Activated CD4-positive, alpha-beta T cell treated with anti-CD3 and anti-CD28 coated beads for 48 hours (primary cell): ENCODE results near the gene WDR36.

Experiments
- DNase-seq: peaks from one replicate; pipeline ENCODE4 v3.0.0-alpha.2; 2020

WDR36 gene

GRCh38 chr5:111092062-111092853 lies at the start of gene WDR36:
Gene WDR36, plus strand, starts transcription at chr5:111092348. Its CDS starts 109 bp downstream, at chr5:111092457.
- DNase-seq, result peak; percentile 92

DNA sequence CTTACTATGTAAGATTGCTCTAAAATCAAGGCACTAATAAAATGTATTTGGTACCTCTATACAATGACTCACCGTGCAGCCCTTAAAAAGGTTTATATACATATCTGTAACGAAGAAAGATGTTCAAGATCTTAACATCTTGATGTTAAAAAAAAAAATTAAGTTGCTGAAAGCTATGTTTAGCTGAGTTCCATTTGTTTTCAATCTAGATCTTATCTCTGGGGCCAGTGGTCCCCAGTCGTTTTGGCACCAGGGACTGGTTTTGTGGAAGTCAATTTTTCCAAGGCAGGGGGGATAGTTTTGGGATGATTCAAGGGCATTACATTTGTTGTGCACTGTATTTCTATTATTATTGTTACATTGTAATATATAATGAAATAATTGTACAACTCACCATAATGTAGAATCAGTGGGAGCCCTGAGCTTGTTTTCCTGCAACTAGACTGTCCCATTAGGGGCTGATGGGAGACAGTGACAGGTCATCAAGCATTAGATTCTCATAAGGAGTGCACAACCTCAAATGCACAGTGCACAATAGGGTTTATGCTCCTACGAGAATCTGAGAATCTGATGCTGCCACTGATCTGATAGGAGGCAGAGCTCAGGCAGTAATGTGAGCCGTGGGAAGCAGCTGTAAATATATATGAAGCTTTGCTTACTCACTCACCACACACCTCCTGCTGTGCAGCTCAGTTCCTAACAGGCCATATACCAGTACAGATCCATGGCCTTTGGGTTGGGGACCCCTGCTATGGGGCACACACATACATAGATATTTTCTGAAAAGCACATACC lies 48.2 kb upstream of the WDR36 start:
- DNase-seq, result no peak

DNA sequence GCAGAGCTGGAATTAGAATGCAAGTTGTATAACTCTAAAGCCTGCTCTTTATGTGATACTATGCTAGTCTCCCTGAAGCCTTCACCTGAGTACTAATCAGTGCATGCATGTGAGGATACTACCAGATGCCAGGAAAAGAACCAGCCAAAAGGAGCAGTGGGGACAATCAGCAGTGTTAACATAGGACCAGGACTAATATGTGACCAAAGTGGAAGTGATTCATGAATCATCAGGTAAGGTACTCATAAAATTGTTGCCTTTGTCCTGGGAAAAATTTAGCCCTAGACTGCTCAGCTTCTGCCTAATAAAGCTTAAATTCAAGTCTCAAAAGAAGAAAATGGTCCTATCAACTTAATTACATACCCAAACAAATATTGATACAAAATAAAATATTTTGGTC lies 34.1 kb upstream of the WDR36 start:
- no peak for DNase-seq

- no peak for DNase-seq
Observed at GRCh38 chr5:111060169-111060568, 32.0 kb upstream of the WDR36 start.

DNA sequence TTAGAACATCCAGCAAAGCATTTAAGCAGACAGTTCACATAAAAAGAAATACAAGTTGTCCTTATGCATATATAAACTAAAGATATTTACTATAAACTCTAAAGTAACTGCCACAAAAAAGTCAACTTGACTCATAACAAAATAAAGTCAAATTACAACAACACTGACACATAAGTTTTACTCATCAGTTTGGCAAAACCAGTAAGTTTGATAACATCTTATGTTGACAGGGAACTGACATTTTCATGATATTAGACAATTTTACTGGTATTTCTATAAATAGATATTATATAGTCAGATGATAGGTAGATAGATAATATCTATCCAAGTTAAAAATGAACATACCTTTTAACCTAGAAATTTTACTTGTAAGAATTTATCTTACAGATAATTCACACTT lies 30.5 kb upstream of the WDR36 start:
- DNase-seq, result no peak

DNA sequence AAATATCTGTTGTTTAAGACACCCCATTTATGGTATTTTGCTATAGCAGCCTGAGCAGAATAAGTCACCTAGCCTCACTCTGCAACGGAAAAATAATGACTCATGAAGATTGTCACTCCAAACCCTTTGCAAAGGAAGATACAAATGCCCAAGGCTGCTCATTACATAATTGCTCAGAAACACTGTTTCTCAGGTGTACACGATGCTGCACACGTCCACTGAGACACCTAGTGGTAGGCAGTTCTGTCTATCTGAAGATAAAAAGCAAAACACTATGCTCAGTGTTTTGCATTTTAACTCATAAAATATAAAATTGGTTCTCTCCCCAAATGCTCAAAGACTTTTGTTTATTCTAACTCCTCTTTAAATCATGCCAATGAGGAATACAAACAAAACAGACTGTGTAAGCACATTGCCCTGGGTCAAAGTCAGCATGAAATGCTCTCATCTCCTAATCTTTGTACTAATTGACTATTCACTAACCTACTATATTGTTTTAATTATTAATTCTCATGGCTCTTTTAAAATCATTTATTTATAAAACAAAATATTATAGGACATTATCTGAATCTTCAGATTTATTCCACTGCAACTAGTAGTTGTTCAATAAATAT lies 28.3 kb upstream of the WDR36 start:
- no peak for DNase-seq

DNA sequence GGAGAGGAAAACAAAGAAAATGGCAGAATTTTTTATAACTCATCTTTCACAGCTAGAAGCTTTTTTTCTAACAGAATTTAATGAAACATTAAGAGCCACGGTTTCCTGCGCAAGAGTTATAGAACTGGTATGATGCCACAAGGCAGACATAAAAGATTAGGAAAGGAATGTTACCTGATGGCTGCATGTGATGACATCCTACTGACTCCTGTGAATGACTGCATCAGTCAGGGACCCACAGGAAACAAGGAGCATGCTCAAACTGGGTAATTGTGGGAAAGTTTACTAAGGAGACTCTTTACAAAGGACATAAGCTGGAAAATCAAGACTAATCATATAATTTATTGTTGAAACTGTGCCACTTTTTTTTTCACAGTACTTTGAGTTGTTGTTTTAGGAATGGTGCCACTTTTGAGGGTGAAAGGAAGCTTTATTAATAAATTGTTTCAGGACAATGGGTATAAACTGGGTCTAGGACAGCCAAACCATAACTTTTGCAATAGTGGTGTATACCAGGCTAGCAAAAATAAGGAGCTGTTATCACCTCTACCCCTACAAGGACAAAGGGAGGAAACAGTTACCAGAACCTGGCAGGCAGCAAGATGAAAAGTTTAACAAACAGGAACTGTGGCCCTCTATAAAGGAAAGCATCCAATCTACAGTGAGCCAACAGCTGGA lies 25.7 kb upstream of the WDR36 start:
- DNase-seq, result no peak

DNA sequence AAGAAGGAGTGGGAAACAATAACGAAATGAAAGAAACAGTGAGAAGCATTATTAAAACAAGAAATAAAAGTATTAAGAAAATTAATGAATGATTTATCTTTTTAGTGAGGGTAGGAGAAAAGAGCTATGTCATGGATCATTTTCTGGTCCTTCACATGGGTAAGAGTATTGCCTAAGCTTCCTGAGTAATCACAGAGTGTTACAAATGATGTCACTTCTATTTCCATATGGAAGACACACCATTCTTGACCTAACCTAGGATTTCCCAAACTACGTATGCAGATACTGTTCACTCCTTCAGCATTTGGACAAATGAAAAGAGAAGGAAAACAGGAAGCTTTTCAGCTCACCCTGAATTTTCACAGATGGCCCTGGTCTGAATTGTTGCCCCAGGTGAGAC lies 23.9 kb upstream of the WDR36 start:
- DNase-seq, result no peak

DNA sequence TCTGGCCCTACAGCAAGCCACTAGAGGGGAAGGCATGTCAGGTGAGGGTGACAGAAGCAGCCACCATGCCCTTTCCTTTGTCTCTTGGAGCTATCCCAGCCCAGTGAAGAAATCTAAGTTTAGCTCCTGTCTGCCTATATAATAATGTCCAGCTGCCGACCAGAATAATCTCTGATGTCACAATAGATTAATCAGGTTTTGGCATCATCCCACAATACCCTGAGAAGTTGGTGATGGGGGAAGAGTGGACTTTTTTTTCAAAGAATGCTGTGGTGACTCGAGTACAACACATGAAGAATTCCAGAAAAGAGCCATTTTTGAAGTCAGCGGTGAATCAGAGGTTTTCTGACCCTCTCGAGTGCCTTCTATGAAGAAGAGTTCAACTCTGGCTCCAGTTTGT lies 22.3 kb upstream of the WDR36 start:
- DNase-seq, result no peak

DNA sequence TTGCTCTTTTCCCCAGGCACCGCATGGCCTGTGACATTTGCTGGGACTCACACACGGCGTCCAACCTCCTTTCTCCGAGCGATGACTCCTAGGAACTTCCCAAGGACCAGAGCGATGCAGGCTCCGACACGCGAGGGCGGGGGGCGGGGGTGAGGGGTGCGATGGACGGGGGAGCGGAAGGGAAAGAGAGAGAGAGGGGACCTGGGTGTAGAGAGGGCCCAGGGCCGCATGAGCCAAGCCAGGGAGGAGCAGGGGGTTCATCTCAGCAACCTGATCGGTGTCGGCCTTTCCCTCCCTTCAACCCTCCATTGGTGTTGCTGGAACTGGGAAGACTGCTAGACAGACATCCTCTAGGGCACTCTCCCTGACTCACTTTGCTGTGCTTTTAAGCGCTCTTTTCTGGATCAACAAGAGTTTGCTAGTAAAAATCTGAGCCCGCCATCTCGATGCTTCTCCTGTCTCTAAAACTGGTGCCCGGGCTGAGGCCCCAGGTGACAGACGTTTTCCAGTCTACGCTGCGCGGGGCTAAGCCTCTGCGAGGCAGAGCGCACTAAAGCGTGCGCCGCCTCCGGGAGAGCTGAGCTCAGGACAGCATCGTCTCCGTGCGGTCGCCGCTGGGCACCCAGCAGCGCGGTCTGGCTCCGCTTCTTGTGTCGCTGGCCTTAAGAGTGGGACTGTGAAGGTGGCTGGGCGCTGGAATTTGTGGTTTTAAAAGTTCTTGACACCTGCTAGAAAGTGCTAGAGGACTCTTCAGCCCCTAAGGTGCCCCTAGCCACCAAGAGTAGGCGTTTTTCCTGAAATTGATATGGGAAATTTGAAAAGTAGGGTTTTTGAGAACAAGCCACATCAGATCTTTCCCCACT lies 21.6 kb upstream of the WDR36 start:
- peak; percentile 69 for DNase-seq

- DNase-seq, result no peak
Observed at GRCh38 chr5:111071413-111071812, 20.7 kb upstream of the WDR36 start, which contains the start of gene TSLP. Gene TSLP, plus strand, starts transcription at chr5:111071713. Its CDS starts 178 bp downstream, at chr5:111071891.

DNA sequence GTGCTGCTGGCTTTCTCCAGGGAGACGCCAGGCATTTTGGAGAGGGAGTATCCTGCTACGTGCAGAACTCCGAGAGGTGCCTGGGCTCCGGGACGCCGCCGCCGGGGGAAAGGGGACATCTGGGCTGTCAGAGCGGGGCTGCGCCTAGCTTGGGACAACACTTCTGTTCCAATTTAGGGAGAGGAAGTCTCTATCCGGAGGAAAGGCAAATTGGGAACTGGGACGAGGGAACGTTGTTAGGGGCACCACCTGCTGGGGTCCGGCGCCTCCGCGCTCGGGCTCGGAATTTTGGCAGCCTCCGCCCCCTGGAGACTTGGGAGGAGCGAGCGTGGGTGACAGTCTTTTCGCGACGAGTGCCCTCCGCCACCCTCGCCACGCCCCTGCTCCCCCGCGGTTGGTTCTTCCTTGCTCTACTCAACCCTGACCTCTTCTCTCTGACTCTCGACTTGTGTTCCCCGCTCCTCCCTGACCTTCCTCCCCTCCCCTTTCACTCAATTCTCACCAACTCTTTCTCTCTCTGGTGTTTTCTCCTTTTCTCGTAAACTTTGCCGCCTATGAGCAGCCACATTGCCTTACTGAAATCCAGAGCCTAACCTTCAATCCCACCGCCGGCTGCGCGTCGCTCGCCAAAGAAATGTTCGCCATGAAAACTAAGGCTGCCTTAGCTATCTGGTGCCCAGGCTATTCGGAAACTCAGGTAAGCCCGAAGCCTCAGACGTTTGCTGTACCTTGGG lies 19.0 kb upstream of the WDR36 start:
- DNase-seq, result peak; percentile 76

- no peak for DNase-seq
Observed at GRCh38 chr5:111074244-111074643, 17.9 kb upstream of the WDR36 start.

GRCh38 chr5:111075520-111075919 lies 16.6 kb upstream of the WDR36 start:
- DNase-seq, result no peak

GRCh38 chr5:111076091-111076490 lies 16.1 kb upstream of the WDR36 start:
- DNase-seq, result no peak

- DNase-seq, result no peak
Observed at GRCh38 chr5:111077678-111078077, 14.5 kb upstream of the WDR36 start.

- no peak for DNase-seq
Observed at GRCh38 chr5:111079846-111080245, 12.3 kb upstream of the WDR36 start.

DNA sequence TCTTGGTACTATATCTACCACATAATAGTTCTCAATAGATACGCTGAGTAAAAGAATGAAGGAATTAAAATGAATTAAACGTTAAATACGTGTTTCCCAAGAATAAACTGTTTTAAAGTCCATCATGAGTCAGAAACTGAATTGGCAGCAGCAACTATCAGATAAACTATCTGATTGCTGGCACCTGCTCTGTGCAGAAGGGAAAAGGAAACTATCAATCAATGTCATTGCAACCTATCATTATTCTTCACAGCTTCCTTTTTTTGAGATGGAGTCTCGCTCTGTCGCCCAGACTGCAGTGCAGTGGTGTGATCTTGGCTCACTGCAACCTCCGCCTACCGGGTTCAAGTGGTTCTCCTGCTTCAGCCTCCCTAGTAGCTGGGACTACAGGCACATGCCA lies 8.8 kb upstream of the WDR36 start:
- no peak for DNase-seq

- DNase-seq, result no peak
Observed at GRCh38 chr5:111095982-111096381, 3.8 kb downstream of the WDR36 start.

GRCh38 chr5:111099058-111099778 lies 7.1 kb downstream of the WDR36 start:
- no peak for DNase-seq
